ENCODE measurements around the gene SLC38A8. TPM values are rescaled to one million over a fixed set of nuclear protein-coding genes. Genes with fewer than 3 reads are reported as not detected.

The SLC38A8 gene
- total RNA-seq, 1 donor from 2014 or later = not detected

- no peak for DNase-seq
Measured at GRCh38 chr16:84048871-84049270, 6.3 kb upstream of the SLC38A8 start.

GRCh38 chr16:84048270-84048669 is 5.7 kb upstream of the SLC38A8 start:
- no peak for DNase-seq

GRCh38 chr16:84047626-84048025 is 5.0 kb upstream of the SLC38A8 start:
- no peak for DNase-seq

- no peak for DNase-seq
Measured at GRCh38 chr16:84047206-84047605, 4.6 kb upstream of the SLC38A8 start.

GRCh38 chr16:84045818-84046470 is 3.3 kb upstream of the SLC38A8 start:
- DNase-seq = no peak

- DNase-seq = no peak
Measured at GRCh38 chr16:84045001-84045817, 2.6 kb upstream of the SLC38A8 start.

- no peak for DNase-seq
Measured at GRCh38 chr16:84044118-84044488, 1.5 kb upstream of the SLC38A8 start.

- DNase-seq = no peak
Measured at GRCh38 chr16:84043486-84044117, 1.0 kb upstream of the SLC38A8 start.

- no peak for DNase-seq
Measured at GRCh38 chr16:84042879-84043485, 387 bp upstream of the SLC38A8 start.

GRCh38 chr16:84041881-84042280 is 714 bp downstream of the SLC38A8 start:
- no peak for DNase-seq

GRCh38 chr16:84040823-84041820 is 1.5 kb downstream of the SLC38A8 start:
- DNase-seq = no peak

GRCh38 chr16:84040226-84040822 is 2.3 kb downstream of the SLC38A8 start:
- DNase-seq = no peak

GRCh38 chr16:84039696-84040095 is 2.9 kb downstream of the SLC38A8 start:
- no peak for DNase-seq

- no peak for DNase-seq
Measured at GRCh38 chr16:84038469-84038868, 4.1 kb downstream of the SLC38A8 start.

GRCh38 chr16:84036982-84037425 is 5.6 kb downstream of the SLC38A8 start:
- DNase-seq = no peak

- DNase-seq = no peak
Measured at GRCh38 chr16:84036131-84036530, 6.5 kb downstream of the SLC38A8 start.

GRCh38 chr16:84034516-84034915 is 8.1 kb downstream of the SLC38A8 start:
- DNase-seq = no peak

GRCh38 chr16:84033251-84034195 is 9.1 kb downstream of the SLC38A8 start:
- DNase-seq = no peak

- no peak for DNase-seq
Measured at GRCh38 chr16:84032458-84033178, 10.0 kb downstream of the SLC38A8 start.

Measured in occipital lobe (tissue), 2 donors.